HG03159 (cell line): ENCODE data around the gene FRMD4B.

Source experiments
- ATAC-seq: cut with Tn5 transposase; IDR thresholded peaks from one replicate; pipeline ENCODE4 v1.9.1; 2021; ENCODE audit warnings: mild to moderate bottlenecking, moderate library complexity; ENCODE audit not compliant: unreplicated experiment

The FRMD4B gene

GRCh38 chr3:69385723-69386555, at the start of gene FRMD4B:
Gene FRMD4B, minus strand, starts transcription at chr3:69386088. Its CDS starts 99 bp downstream, at chr3:69385989.
- no peak for ATAC-seq

GRCh38 chr3:69433969-69434325, 48.1 kb upstream of the FRMD4B start:
- ATAC-seq: no peak

DNA sequence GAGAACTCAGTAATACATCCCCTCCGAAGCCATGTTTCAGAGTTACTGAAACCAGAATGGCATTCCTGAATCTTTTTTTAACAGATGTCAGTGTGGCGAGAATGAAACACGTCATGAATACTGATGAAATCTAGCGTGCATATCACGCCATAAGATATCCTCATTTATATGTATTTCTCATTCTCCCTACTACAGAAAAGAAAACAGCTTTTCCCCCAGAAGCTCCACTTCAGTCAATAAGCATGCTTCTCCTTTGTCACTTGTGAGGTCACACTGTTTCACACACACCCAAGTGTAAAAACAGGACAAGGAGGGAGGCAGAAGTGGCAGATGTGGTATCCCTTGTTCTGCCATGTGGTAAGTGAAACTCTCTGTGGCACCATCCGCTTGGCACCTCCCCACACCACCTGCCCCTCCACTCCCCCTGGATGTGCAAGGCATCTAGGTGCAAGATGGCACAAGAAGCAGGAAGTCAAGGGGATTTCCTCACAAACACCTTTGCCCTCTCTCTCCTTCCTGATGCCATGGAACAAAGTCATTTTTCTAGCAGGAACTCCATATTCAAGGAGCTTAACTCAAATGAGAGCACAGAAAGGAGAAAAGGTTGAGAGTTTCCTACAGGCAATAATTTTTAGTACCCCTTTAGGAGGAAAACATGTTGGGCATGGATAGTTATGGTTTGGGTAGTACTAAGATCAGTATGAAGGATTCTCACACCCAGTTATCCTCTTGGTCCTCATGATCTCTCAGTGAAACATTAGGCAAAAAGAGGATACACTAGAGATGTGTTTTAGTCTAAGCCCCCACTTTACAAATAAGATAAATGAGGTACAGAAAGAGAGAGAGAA, 47.5 kb upstream of the FRMD4B start:
- ATAC-seq: no peak

GRCh38 chr3:69428657-69429255, 42.9 kb upstream of the FRMD4B start:
- ATAC-seq: no peak

DNA sequence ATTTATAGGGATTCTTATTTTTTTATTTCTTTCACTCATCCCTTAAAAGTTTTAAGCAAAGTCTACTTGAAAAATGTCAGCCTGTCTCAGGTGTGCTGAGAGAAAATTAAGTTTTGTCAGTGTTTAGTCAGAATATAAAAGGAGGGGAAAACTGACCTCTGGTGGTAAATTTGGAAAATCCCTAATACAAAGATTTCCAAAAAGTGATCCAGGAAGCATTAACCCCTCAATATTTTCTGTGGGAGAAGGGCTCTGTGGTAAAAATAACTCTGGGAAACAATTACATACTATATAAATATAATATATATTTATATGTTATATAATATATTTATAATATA, 41.0 kb upstream of the FRMD4B start:
- ATAC-seq: no peak

DNA sequence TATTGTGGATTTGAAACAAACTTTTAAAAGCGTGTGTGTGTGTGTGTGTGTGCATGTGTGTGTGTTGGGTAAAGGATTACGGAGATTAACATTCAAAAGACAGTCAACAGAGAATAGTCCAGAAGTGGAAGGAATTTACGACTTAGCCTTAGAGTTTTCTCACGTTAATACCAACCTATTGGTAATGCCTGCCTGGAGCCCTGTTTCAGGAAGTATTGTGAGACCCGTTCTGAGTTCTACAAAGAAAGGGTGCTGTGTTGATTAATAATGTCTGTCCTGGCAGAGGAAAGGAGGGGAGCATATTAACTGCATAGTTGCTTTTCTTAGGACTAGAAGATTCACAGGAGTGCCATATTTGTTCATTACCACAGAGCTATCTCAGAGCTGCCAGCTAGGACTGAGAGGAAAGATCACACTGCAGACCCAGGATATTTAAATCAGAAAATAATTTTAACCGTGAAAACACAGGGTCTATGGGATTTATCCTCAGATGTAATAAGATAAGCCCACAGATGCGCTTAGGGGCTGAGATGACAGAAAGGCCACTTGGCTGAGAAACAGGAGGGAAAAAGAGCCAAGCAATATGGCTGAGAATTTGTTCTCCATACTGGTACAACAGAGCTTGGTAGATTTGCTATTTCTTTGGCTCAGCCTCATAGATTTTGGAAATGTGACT, 40.5 kb upstream of the FRMD4B start:
- no peak for ATAC-seq

DNA sequence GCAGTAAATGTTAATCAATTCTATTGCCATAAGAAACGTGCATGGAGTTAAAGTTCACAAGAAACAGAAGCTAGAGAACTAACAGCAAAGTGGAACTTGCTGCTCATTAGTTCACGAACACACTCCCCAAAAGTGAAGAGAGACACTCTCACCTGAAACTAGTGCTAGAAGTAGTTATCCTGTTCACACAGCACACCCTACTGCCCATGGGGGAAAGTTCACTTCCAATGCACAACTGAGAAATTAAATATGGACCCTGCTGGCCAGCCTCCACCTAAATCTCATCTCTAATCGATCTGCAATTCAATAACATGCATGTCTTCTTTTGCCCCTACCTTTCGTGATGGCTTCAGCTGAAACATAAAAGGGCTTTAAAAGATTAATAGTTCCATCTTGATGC, 39.4 kb upstream of the FRMD4B start:
- ATAC-seq: peak; percentile 88

GRCh38 chr3:69423463-69424155, 37.7 kb upstream of the FRMD4B start:
- no peak for ATAC-seq

DNA sequence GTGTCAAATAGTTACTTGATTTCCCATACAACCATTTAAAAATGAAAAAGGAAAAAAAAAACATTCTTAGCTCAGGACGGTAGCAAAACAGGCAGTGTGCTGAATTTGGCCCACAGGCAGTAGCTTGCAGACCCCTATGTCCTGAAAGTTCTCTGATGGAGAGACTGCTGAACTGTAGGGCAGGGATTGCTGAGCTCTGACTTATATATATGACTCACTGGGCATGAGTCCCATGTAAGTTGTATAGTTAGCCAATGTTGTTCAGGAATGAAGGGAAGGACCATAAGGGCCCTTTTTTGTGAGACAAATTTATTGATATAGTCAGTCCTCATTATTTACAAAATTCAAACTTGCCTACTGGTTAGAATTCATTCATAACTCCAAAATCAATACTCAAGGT, 36.9 kb upstream of the FRMD4B start:
- no peak for ATAC-seq

DNA sequence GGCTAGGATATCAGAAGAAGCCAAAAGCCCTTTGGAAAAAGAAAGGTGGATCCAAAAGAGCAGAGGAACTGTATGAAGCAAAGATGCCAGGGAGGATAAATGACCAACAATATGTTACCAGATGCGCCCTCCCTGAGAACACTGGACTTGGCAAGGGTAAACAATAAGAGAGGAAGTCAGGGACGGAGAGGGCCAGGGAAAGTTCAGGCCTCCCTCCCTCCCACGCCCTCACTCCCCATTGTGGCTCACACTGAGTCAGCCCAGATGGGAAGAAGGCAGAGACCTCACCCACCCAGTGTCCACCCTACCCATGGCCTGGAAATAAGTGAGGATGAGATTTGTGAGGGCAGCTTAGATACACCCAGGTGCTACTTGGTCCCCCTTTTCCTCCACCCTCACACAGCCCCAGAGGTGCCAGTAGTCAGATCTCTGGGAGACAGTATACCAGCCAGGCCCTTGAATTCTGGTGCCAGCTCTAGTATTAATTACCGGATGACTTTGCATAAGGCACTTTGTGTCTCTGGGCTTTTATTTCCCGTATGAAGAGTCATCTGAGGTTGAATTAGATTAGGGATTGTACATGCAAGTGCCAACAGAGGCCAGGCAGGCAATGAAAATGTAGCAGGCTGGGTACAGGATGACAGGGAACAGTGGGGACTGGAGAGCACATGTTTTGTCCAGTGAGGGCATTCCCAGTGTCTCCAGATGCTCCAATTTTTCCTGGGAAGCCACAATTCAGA, 35.1 kb upstream of the FRMD4B start:
- no peak for ATAC-seq

DNA sequence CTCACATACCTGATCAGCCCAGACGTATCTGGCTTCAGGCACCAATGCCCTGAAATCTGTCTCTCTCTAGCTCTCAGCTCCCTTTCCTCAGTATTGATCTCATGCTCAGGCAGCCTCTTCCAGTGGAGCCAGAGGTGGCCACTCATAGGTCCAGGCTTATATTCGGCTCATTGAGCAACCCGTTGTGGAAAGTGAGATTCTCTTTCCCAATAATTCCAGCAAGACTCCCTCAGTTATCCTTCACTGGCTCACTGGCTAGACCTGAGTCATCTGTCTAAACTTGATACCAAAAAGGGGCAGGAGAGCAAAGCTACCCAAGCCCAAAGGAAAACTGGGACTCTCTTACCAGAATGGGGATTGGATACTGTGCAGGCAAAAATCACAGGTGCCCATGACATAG, 33.4 kb upstream of the FRMD4B start:
- ATAC-seq: no peak

DNA sequence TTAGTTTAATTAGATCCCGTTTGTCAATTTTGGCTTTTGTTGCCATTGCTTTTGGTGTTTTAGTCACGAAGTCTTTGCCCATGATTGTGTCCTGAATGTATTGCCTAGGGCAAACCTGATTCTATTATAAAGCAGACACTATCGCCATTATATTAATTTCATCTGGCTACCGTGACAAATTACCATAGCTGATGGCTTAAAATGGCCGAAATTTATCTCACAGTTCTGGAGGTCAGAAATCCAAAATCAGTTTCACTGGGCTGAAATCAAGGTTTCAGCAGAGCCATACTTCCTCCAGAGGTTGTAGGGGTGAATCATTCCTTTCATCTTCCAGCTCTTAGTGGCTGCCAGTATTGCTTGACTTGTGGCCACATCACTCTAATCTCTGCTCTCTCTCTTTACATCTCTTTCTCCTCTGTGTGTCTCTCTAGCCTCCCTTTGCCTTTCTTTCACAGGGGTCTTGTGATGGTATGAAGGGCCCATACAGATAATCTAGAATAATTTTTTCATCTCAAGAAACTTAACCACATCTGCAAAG, 31.7 kb upstream of the FRMD4B start:
- no peak for ATAC-seq

DNA sequence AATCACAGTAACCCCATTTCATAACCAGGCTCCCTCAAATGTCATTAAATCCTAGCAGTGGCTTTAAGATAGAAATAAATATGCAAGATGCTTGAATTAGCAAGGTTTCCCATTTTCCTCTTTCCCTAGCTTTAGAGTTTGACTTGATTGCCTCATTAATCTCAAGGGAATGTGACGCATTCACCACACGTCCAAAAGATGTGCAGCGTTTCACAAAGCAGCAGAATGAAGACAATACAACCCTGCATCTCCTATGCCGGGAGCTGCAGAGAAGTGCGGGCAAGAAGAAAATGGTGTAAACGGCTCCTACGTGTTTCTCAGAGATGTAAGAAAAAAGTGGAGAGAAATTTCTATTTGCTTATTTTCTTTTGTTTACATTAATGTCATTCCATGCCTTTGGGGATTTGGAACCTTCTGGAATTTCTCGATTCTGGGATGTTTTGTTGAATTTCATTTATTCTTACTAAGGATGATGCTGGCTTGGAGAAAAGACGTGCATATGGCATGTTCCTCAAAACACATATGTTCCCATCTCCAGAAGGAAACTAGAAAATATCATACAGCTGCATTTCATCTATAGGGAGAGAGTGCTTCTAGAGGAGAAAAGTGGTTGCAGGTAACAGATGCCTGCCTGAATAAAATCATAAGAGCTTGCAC, 27.8 kb upstream of the FRMD4B start:
- ATAC-seq: no peak

GRCh38 chr3:69411346-69411745, 25.5 kb upstream of the FRMD4B start:
- ATAC-seq: no peak

- ATAC-seq: peak; percentile 97
Measured at GRCh38 chr3:69410301-69410700, 24.4 kb upstream of the FRMD4B start.

GRCh38 chr3:69409831-69410230, 23.9 kb upstream of the FRMD4B start:
- ATAC-seq: no peak

GRCh38 chr3:69409011-69409410, 23.1 kb upstream of the FRMD4B start:
- no peak for ATAC-seq

DNA sequence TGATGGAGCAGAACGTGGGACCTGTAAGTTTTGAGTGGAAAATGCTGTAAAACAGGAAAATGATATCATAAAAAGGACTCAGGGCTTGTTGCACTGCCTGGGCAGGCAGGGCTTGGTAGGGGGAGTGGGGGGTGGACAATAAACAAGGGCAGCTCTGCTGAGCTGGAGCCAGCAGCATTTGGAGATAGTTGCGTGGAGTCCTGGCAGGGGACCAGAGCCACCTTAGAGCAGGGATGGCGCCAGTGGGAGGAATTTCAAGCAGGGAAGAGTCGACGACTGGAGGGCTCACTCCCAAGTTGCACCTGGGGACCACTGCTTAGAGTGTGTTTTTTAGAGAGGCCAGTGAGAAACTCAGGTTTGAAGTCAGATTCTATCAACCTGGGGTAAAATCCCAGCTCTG, 22.7 kb upstream of the FRMD4B start:
- no peak for ATAC-seq

DNA sequence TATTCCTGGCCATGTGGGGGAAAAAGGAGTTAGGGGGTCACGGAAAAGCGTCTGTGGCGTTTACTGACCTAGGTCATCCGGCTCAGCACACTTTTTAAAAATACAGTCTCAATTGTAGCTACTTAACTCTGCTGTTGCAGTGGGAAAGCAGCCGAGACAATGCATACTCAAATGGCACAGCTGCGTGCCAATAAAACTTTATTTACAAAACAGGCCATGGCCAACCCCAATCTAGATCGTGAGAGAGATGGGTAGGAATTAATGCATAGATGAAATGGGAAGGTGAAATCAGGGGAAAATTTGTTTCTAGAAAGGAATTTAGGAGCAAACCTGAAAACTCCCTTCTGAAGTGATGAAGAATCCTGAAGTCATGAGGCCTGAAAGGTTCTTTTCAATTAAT, 22.0 kb upstream of the FRMD4B start:
- no peak for ATAC-seq
